ENCODE results near the gene PSMC3. TPM values are rescaled to one million over a fixed set of nuclear protein-coding genes. Genes with fewer than 3 reads are reported as not detected.
"Not testable (repeated sequence)": the region's sequence is repeated elsewhere in the genome, so short reads cannot be mapped to it uniquely, and the experiment has no call there.

PSMC3 gene
- total and polyA plus RNA-seq, 5 donors from 2014 or later = 58.9 to 153 (median 109) TPM

- DNase-seq (no peak), ATAC-seq (ENCODE audit: low read depth in 2 of 2) (no peak)
- H3K4me1 ChIP-seq (ENCODE audit: control insufficient read depth, insufficient read depth, low read length, poor library complexity, severe bottlenecking) = no peaks in the 10 kb centered on the region
- no peak overlapping the region for H3K27ac ChIP-seq (ENCODE audit: insufficient read depth, low read length, poor library complexity, severe bottlenecking)
- no peaks in the 10 kb centered on the region for H3K27me3 ChIP-seq (ENCODE audit: control insufficient read depth, insufficient read depth, low read length)
- H3K4me3 Mint-ChIP-seq = no peak overlapping the region
- no peaks in the 10 kb centered on the region for H3K27me3 Mint-ChIP-seq
- peaks cover 17% of the 10 kb centered on the region for H3K36me3 Mint-ChIP-seq
- no peak overlapping the region for H3K4me3 ChIP-seq (ENCODE audit: low read depth, low read length)
- H3K4me1 Mint-ChIP-seq = peaks cover 0 to 13% (median 8%) of the 10 kb centered on the region in 4 donors
- peaks cover 41% of the 10 kb centered on the region for H3K36me3 ChIP-seq (ENCODE audit: control insufficient read depth, insufficient read depth, low read length)
- H3K27ac Mint-ChIP-seq = no peak overlapping the region
- H3K9me3 ChIP-seq (ENCODE audit: control insufficient read depth in 2 of 2, low read length in 2 of 2) = no peaks in the 10 kb centered on the region
- no peaks in the 10 kb centered on the region for H3K9me3 Mint-ChIP-seq
These were observed 38.2 kb upstream of the PSMC3 start for GRCh38 chr11:47464483-47464882.

GRCh38 chr11:47461876-47462275 lies 35.6 kb upstream of the PSMC3 start:
- H3K27ac Mint-ChIP-seq = peak overlapping the region in 1 of 3 donors; percentile 58
- Histone ChIP-seq H3K36me3 (ENCODE audit: control insufficient read depth, insufficient read depth, low read length) (peaks cover 24% of the 10 kb centered on the region), H3K4me3 (ENCODE audit: low read depth, low read length) (no peak overlapping the region)

GRCh38 chr11:47460571-47461235 lies 34.5 kb upstream of the PSMC3 start:
- H3K9me3 Mint-ChIP-seq = no peaks in the 10 kb centered on the region
- H3K4me3 ChIP-seq (ENCODE audit: low read depth, low read length) = no peak overlapping the region
- peaks cover 0 to 8% (median 3%) of the 10 kb centered on the region in 4 donors for H3K4me1 Mint-ChIP-seq
- H3K27me3 Mint-ChIP-seq = no peaks in the 10 kb centered on the region
- H3K36me3 ChIP-seq (ENCODE audit: control insufficient read depth, insufficient read depth, low read length) = peaks cover 16% of the 10 kb centered on the region
- H3K36me3 Mint-ChIP-seq = peaks cover 12% of the 10 kb centered on the region
- H3K27ac ChIP-seq (ENCODE audit: insufficient read depth, low read length, poor library complexity, severe bottlenecking) = no peak overlapping the region
- H3K27me3 ChIP-seq (ENCODE audit: control insufficient read depth, insufficient read depth, low read length) = no peaks in the 10 kb centered on the region
- no peaks in the 10 kb centered on the region for H3K4me1 ChIP-seq (ENCODE audit: control insufficient read depth, insufficient read depth, low read length, poor library complexity, severe bottlenecking)
- H3K9me3 ChIP-seq (ENCODE audit: control insufficient read depth in 2 of 2, low read length in 2 of 2) = no peaks in the 10 kb centered on the region
- ATAC-seq (ENCODE audit: low read depth in 2 of 2) = no peak
- no peak for DNase-seq
- H3K4me3 Mint-ChIP-seq = no peak overlapping the region
- peak overlapping the region; percentile 43 to 83 (median 54) for H3K27ac Mint-ChIP-seq

More at GRCh38 chr11:47461876-47462275, 35.6 kb upstream of the PSMC3 start:
- no peak overlapping the region for H3K27ac ChIP-seq (ENCODE audit: insufficient read depth, low read length, poor library complexity, severe bottlenecking)
- H3K4me1 ChIP-seq (ENCODE audit: control insufficient read depth, insufficient read depth, low read length, poor library complexity, severe bottlenecking) = no peaks in the 10 kb centered on the region
- H3K9me3 ChIP-seq (ENCODE audit: control insufficient read depth in 2 of 2, low read length in 2 of 2) = no peaks in the 10 kb centered on the region
- H3K27me3 ChIP-seq (ENCODE audit: control insufficient read depth, insufficient read depth, low read length) = no peaks in the 10 kb centered on the region
- peaks cover 12% of the 10 kb centered on the region for H3K36me3 Mint-ChIP-seq
- H3K9me3 Mint-ChIP-seq = no peaks in the 10 kb centered on the region
- no peak for ATAC-seq (ENCODE audit: low read depth in 2 of 2)
- H3K27me3 Mint-ChIP-seq = no peaks in the 10 kb centered on the region
- no peak overlapping the region for H3K4me3 Mint-ChIP-seq
- H3K4me1 Mint-ChIP-seq = peaks cover 0 to 8% (median 3%) of the 10 kb centered on the region in 4 donors
- DNase-seq = no peak

GRCh38 chr11:47454258-47454671 lies 28.0 kb upstream of the PSMC3 start:
- H3K9me3 ChIP-seq (ENCODE audit: control insufficient read depth in 2 of 2, low read length in 2 of 2); H3K4me3 ChIP-seq (ENCODE audit: low read depth, low read length); H3K27me3 Mint-ChIP-seq; H3K9me3 Mint-ChIP-seq; H3K27ac ChIP-seq (ENCODE audit: insufficient read depth, low read length, poor library complexity, severe bottlenecking); H3K4me1 Mint-ChIP-seq; H3K36me3 Mint-ChIP-seq; H3K4me3 Mint-ChIP-seq; H3K4me1 ChIP-seq (ENCODE audit: control insufficient read depth, insufficient read depth, low read length, poor library complexity, severe bottlenecking); H3K36me3 ChIP-seq (ENCODE audit: control insufficient read depth, insufficient read depth, low read length); H3K27me3 ChIP-seq (ENCODE audit: control insufficient read depth, insufficient read depth, low read length): not testable (repeated sequence)
- DNase-seq = peak; percentile 52 to 83 (median 70)
- peak; percentile 89 to 92 for ATAC-seq (ENCODE audit: low read depth in 2 of 2)
- H3K27ac Mint-ChIP-seq = peak overlapping the region in 1 of 3 donors; percentile 29

- Histone ChIP-seq H3K27me3 (ENCODE audit: control insufficient read depth, insufficient read depth, low read length) (no peaks in the 10 kb centered on the region), H3K4me3 (ENCODE audit: low read depth, low read length) (no peak overlapping the region), H3K4me1 (ENCODE audit: control insufficient read depth, insufficient read depth, low read length, poor library complexity, severe bottlenecking) (no peaks in the 10 kb centered on the region), H3K9me3 (ENCODE audit: control insufficient read depth in 2 of 2, low read length in 2 of 2) (no peaks in the 10 kb centered on the region), H3K27ac (ENCODE audit: insufficient read depth, low read length, poor library complexity, severe bottlenecking) (no peak overlapping the region), H3K36me3 (ENCODE audit: control insufficient read depth, insufficient read depth, low read length) (no peaks in the 10 kb centered on the region)
- Mint-ChIP-seq H3K4me3 (no peak overlapping the region), H3K36me3 (no peaks in the 10 kb centered on the region), H3K27ac (no peak overlapping the region), H3K4me1 (peaks cover 0 to 7% (median 5%) of the 10 kb centered on the region in 4 donors), H3K9me3 (peaks cover 0 to 2% (median 0%) of the 10 kb centered on the region in 7 donors), H3K27me3 (no peaks in the 10 kb centered on the region)
- DNase-seq (no peak), ATAC-seq (ENCODE audit: low read depth in 2 of 2) (no peak)
These were observed 27.1 kb upstream of the PSMC3 start for GRCh38 chr11:47453365-47453764.

- Mint-ChIP-seq H3K9me3 (peaks cover 0 to 2% (median 0%) of the 10 kb centered on the region in 7 donors), H3K4me3 (no peak overlapping the region), H3K27me3 (no peaks in the 10 kb centered on the region), H3K4me1 (peaks cover 0 to 7% (median 5%) of the 10 kb centered on the region in 4 donors), H3K27ac (no peak overlapping the region), H3K36me3 (no peaks in the 10 kb centered on the region)
- H3K36me3 ChIP-seq (ENCODE audit: control insufficient read depth, insufficient read depth, low read length) = no peaks in the 10 kb centered on the region
- ATAC-seq (ENCODE audit: low read depth in 2 of 2) (no peak), DNase-seq (no peak)
- no peaks in the 10 kb centered on the region for H3K27me3 ChIP-seq (ENCODE audit: control insufficient read depth, insufficient read depth, low read length)
- H3K4me3 ChIP-seq (ENCODE audit: low read depth, low read length) = no peak overlapping the region
- no peaks in the 10 kb centered on the region for H3K4me1 ChIP-seq (ENCODE audit: control insufficient read depth, insufficient read depth, low read length, poor library complexity, severe bottlenecking)
- no peaks in the 10 kb centered on the region for H3K9me3 ChIP-seq (ENCODE audit: control insufficient read depth in 2 of 2, low read length in 2 of 2)
- no peak overlapping the region for H3K27ac ChIP-seq (ENCODE audit: insufficient read depth, low read length, poor library complexity, severe bottlenecking)
These were observed 25.8 kb upstream of the PSMC3 start for GRCh38 chr11:47451990-47452389.

GRCh38 chr11:47451436-47451835 lies 25.2 kb upstream of the PSMC3 start:
- no peak for ATAC-seq (ENCODE audit: low read depth in 2 of 2)
- DNase-seq = no peak
- H3K9me3 Mint-ChIP-seq = peaks cover 0 to 2% (median 0%) of the 10 kb centered on the region in 7 donors
- H3K27me3 ChIP-seq (ENCODE audit: control insufficient read depth, insufficient read depth, low read length) = no peaks in the 10 kb centered on the region
- no peak overlapping the region for H3K4me3 ChIP-seq (ENCODE audit: low read depth, low read length)
- H3K27me3 Mint-ChIP-seq = no peaks in the 10 kb centered on the region
- H3K36me3 ChIP-seq (ENCODE audit: control insufficient read depth, insufficient read depth, low read length) = no peaks in the 10 kb centered on the region
- H3K4me1 ChIP-seq (ENCODE audit: control insufficient read depth, insufficient read depth, low read length, poor library complexity, severe bottlenecking) = no peaks in the 10 kb centered on the region
- no peak overlapping the region for H3K27ac Mint-ChIP-seq
- H3K27ac ChIP-seq (ENCODE audit: insufficient read depth, low read length, poor library complexity, severe bottlenecking) = no peak overlapping the region
- H3K4me3 Mint-ChIP-seq = no peak overlapping the region
- H3K9me3 ChIP-seq (ENCODE audit: control insufficient read depth in 2 of 2, low read length in 2 of 2) = no peaks in the 10 kb centered on the region
- H3K4me1 Mint-ChIP-seq = peaks cover 0 to 7% (median 5%) of the 10 kb centered on the region in 4 donors
- H3K36me3 Mint-ChIP-seq = no peaks in the 10 kb centered on the region

GRCh38 chr11:47449541-47449940 lies 23.3 kb upstream of the PSMC3 start:
- H3K27ac ChIP-seq (ENCODE audit: insufficient read depth, low read length, poor library complexity, severe bottlenecking) = no peak overlapping the region
- no peak for DNase-seq
- H3K36me3 Mint-ChIP-seq = no peaks in the 10 kb centered on the region
- no peak for ATAC-seq (ENCODE audit: low read depth in 2 of 2)
- H3K9me3 ChIP-seq (ENCODE audit: control insufficient read depth in 2 of 2, low read length in 2 of 2) = no peaks in the 10 kb centered on the region
- no peaks in the 10 kb centered on the region for H3K36me3 ChIP-seq (ENCODE audit: control insufficient read depth, insufficient read depth, low read length)
- H3K27me3 ChIP-seq (ENCODE audit: control insufficient read depth, insufficient read depth, low read length) = no peaks in the 10 kb centered on the region
- no peak overlapping the region for H3K4me3 Mint-ChIP-seq
- no peak overlapping the region for H3K27ac Mint-ChIP-seq
- no peaks in the 10 kb centered on the region for H3K27me3 Mint-ChIP-seq
- no peaks in the 10 kb centered on the region for H3K4me1 ChIP-seq (ENCODE audit: control insufficient read depth, insufficient read depth, low read length, poor library complexity, severe bottlenecking)
- H3K9me3 Mint-ChIP-seq = peaks cover 0 to 2% (median 0%) of the 10 kb centered on the region in 7 donors
- no peak overlapping the region for H3K4me3 ChIP-seq (ENCODE audit: low read depth, low read length)
- H3K4me1 Mint-ChIP-seq = peaks cover 0 to 6% (median 5%) of the 10 kb centered on the region in 4 donors
